K562 (cell line): Measurements from ENCODE around the gene ARHGAP15.

Source experiments
- HBP1 ChIP-seq: fragments of 450-650 bp; formaldehyde crosslinking; IDR thresholded peaks from 2 replicates; pipeline ENCODE4 v1.4.0; 2022; ENCODE audit warnings: missing genetic modification characterization
- KLF16 ChIP-seq: IDR thresholded peaks from 2 replicates; pipeline ENCODE4 v1.6.1; 2016; ENCODE audit warnings: antibody characterized with exemption
- MXI1 ChIP-seq: IDR thresholded peaks from 2 replicates; pipeline ENCODE4 v1.6.1; 2011; ENCODE audit warnings: low read depth, mild to moderate bottlenecking, improper control_type of control experiment, low read length
- NFATC3 ChIP-seq: fragments of 450-650 bp; IDR thresholded peaks from 2 replicates; pipeline ENCODE4 v1.6.1; 2017; ENCODE audit warnings: mild to moderate bottlenecking
- POLR2AphosphoS2 ChIP-seq: IDR thresholded peaks from 2 replicates; pipeline ENCODE4 v1.6.1; 2012; ENCODE audit warnings: low read length, improper control_type of control experiment
- RBM15 ChIP-seq: fragments of 200-400 bp; formaldehyde crosslinking; IDR thresholded peaks from 2 replicates; pipeline ENCODE4 v1.6.1; 2018; ENCODE audit warnings: mild to moderate bottlenecking, low read length, moderate library complexity; ENCODE audit not compliant: insufficient read depth
- SP1 ChIP-seq: sonication (generic); formaldehyde crosslinking; IDR thresholded peaks from 2 replicates; pipeline ENCODE4 v1.8.1; 2022; ENCODE audit warnings: mild to moderate bottlenecking, missing genetic modification reagents
- SPI1 ChIP-seq: IDR thresholded peaks from 2 replicates; pipeline ENCODE4 v1.6.1; 2011; ENCODE audit warnings: low read depth, low read length, control low read depth, borderline replicate concordance
- SRF ChIP-seq, 2 experiments: fragments of 250-450, 450-650 bp in 1 of 2; sonication (Bioruptor Pico) in 1 of 2; sonication (generic) in 1 of 2; formaldehyde crosslinking; IDR thresholded peaks; 2 replicates each; pipeline versions ENCODE4 v1.5.0 to v1.5.1; 2020 to 2022; ENCODE audit warnings: mild to moderate bottlenecking in 1 of 2, missing genetic modification reagents in 1 of 2
- TARDBP ChIP-seq: fragments of 450-650 bp; IDR thresholded peaks from 2 replicates; pipeline ENCODE4 v1.6.1; 2016
- TCF7L2 ChIP-seq: fragments of 150-350 bp; IDR thresholded peaks from 2 replicates; pipeline ENCODE4 v1.6.1; 2016; ENCODE audit warnings: low read depth, mild to moderate bottlenecking, low read length, moderate library complexity
- ZBTB33 ChIP-seq: sonication (generic); formaldehyde crosslinking; IDR thresholded peaks from 2 replicates; pipeline ENCODE4 v1.8.1; 2023; ENCODE audit warnings: mild to moderate bottlenecking, missing genetic modification reagents
- ZNF583 ChIP-seq: fragments of 250-450 bp; sonication (Bioruptor Pico); IDR thresholded peaks from 2 replicates; pipeline ENCODE4 v1.4.0; 2020
- ZSCAN32 ChIP-seq: fragments of 450-650 bp; formaldehyde crosslinking; IDR thresholded peaks from 2 replicates; pipeline ENCODE4 v1.4.0; 2020; ENCODE audit warnings: mild to moderate bottlenecking, moderate library complexity

- TF ChIP-seq ZBTB33 (CRISPR knock-in tag) (no peak), MXI1 (no peak), SPI1 (no peak), ZNF583 (CRISPR knock-in tag) (no peak), RBM15 (no peak), NFATC3 (no peak), SRF (CRISPR knock-in tag; IDR thresholded peaks at IDR 0.05) (no peak), SP1 (CRISPR knock-in tag) (no peak), KLF16 (no peak), TARDBP (no peak), POLR2AphosphoS2 (no peak), HBP1 (CRISPR knock-in tag) (no peak), ZSCAN32 (CRISPR knock-in tag) (no peak), TCF7L2 (no peak)
These were observed 304.6 kb downstream of the ARHGAP15 start for GRCh38 chr2:143433840-143434239.
